A549 (cell line): ENCODE results near the gene USP6NL. TPM values are rescaled to one million over a fixed set of nuclear protein-coding genes. Genes with fewer than 3 reads are reported as not detected.

Experiments
- ATAC-seq, 2 experiments: fragments of 200-7000 bp in 1 of 2; fragments of >200 bp in 1 of 2; cut with Nextera tagmentation in 1 of 2; cut with Tn5 transposase in 1 of 2; 3 replicates each; pipeline versions ENCODE4 v1.8.0 to v1.9.1; 2018 to 2020; ENCODE audit warnings: mild to moderate bottlenecking in 1 of 2, moderate library complexity in 1 of 2
- CTCF ChIA-PET: fragments of 300-600 bp; sonication (Branson Sonifier 250); formaldehyde crosslinking; extraction: SDS; loops from one replicate; lab custom pipeline; 2021; ENCODE audit warnings: antibody characterized with exemption, inconsistent platforms; lab: Yijun Ruan, JAX
- POLR2A ChIA-PET: fragments of 350-600 bp; formaldehyde crosslinking; extraction: SDS; loops from one replicate; lab custom pipeline; 2021; ENCODE audit warnings: antibody characterized with exemption, inconsistent platforms; lab: Yijun Ruan, JAX
- DNase-seq, 2 experiments: peaks; one replicate each; pipeline versions ENCODE4 v3.0.0 to v3.0.0-alpha.2; 2011 to 2016; ENCODE audit warnings: low read depth in 1 of 2, low spot score in 1 of 2
- FAIRE-seq: peaks from 2 replicates; lab custom pipeline; 2011; peaks lifted over from hg19 to GRCh38; lab: Jason Lieb, UNC
- H3K27ac ChIP-seq, 2 experiments: fragments of >200 bp; sonication (Bioruptor Twin); formaldehyde crosslinking; 3 replicates each; pipeline ENCODE4 v1.5.1; 2016 to 2017
- H3K4me1 ChIP-seq: fragments of >200 bp; sonication (Bioruptor Twin); formaldehyde crosslinking; 3 replicates; pipeline ENCODE4 v1.6.1; 2016
- H3K4me2 ChIP-seq: fragments of >200 bp; sonication (Bioruptor Twin); formaldehyde crosslinking; 3 replicates; pipeline ENCODE4 v1.6.1; 2016
- H3K4me3 ChIP-seq: fragments of >200 bp; sonication (Bioruptor Twin); formaldehyde crosslinking; 3 replicates; pipeline ENCODE4 v1.5.1; 2016
- H3K9me3 ChIP-seq: fragments of >200 bp; sonication (Bioruptor Twin); formaldehyde crosslinking; 3 replicates; pipeline ENCODE4 v1.6.1; 2016
- BHLHE40 ChIP-seq: IDR thresholded peaks from 2 replicates; pipeline ENCODE4 v1.6.1; 2012; ENCODE audit warnings: low read depth, low read length, inconsistent platforms
- CBX8 ChIP-seq: fragments of 200-600 bp; sonication (generic); IDR thresholded peaks from 2 replicates; pipeline ENCODE4 v1.6.1; 2016
- CTCF ChIP-seq: fragments of >200 bp; sonication (Bioruptor Twin); formaldehyde crosslinking; IDR thresholded peaks from 3 replicates; pipeline ENCODE4 v1.5.1; 2016
- EHMT2 ChIP-seq: fragments of 200-600 bp; sonication (generic); IDR thresholded peaks from 2 replicates; pipeline ENCODE4 v1.6.1; 2016; ENCODE audit warnings: antibody characterized with exemption, low read depth, mild to moderate bottlenecking, moderate library complexity
- GATA3 ChIP-seq: IDR thresholded peaks from 2 replicates; pipeline ENCODE4 v1.6.1; 2012; ENCODE audit warnings: borderline replicate concordance
- HES2 ChIP-seq: fragments of >200 bp; sonication (Bioruptor Twin); formaldehyde crosslinking; IDR thresholded peaks from 2 replicates; pipeline ENCODE4 v1.6.1; 2016
- HEYL ChIP-seq: fragments of 250-450 bp; sonication (Bioruptor Pico); IDR thresholded peaks from 2 replicates; pipeline ENCODE4 v1.8.0; 2021; ENCODE audit warnings: mild to moderate bottlenecking, moderate library complexity
- JUN ChIP-seq, 2 experiments: fragments of >200 bp; sonication (Bioruptor Twin); formaldehyde crosslinking; IDR thresholded peaks; 2 replicates in 1 of 2; 3 replicates in 1 of 2; pipeline ENCODE4 v1.6.1; 2016 to 2017
- KDM1A ChIP-seq: fragments of 200-600 bp; sonication (generic); IDR thresholded peaks from 2 replicates; pipeline ENCODE4 v1.6.1; 2016; ENCODE audit warnings: low read depth, mild to moderate bottlenecking
- KDM5A ChIP-seq: fragments of 200-600 bp; sonication (generic); IDR thresholded peaks from 2 replicates; pipeline ENCODE4 v1.6.1; 2016; ENCODE audit warnings: antibody characterized with exemption, mild to moderate bottlenecking
- MAFK ChIP-seq: fragments of 450-650 bp; IDR thresholded peaks from 2 replicates; pipeline ENCODE4 v1.6.1; 2014; ENCODE audit not compliant: partially characterized antibody
- MAX ChIP-seq: IDR thresholded peaks from 2 replicates; pipeline ENCODE4 v1.6.1; 2012
- NFE2L2 ChIP-seq: fragments of 150-350 bp; conservative IDR thresholded peaks from 2 replicates; pipeline ENCODE4 v1.6.1; 2014; ENCODE audit warnings: low read length
- PBX3 ChIP-seq: IDR thresholded peaks from 2 replicates; pipeline ENCODE4 v1.6.1; 2012
- POLR2A ChIP-seq: IDR thresholded peaks from 2 replicates; pipeline ENCODE4 v1.6.1; 2012; ENCODE audit warnings: mild to moderate bottlenecking, low read length
- RAD21 ChIP-seq, 2 experiments: fragments of >200 bp in 1 of 2; sonication (Bioruptor Twin) in 1 of 2; formaldehyde crosslinking in 1 of 2; IDR thresholded peaks in 1 of 2; conservative IDR thresholded peaks in 1 of 2; 2 replicates in 1 of 2; 3 replicates in 1 of 2; pipeline ENCODE4 v1.6.1; 2012 to 2018; ENCODE audit warnings: inconsistent platforms in 1 of 2
- RCOR1 ChIP-seq: fragments of 150-350 bp; IDR thresholded peaks from 2 replicates; pipeline ENCODE4 v1.6.1; 2014; ENCODE audit warnings: antibody characterized with exemption, low read length, low read depth
- RFX5 ChIP-seq: fragments of 450-650 bp; IDR thresholded peaks from 2 replicates; pipeline ENCODE4 v1.7.1; 2014; ENCODE audit warnings: antibody characterized with exemption, mild to moderate bottlenecking, moderate library complexity
- SMC3 ChIP-seq: fragments of >200 bp; sonication (Bioruptor Twin); formaldehyde crosslinking; IDR thresholded peaks from 3 replicates; pipeline ENCODE4 v1.6.1; 2018; ENCODE audit warnings: inconsistent platforms
- SREBF2 ChIP-seq: fragments of 450-650 bp; IDR thresholded peaks from 2 replicates; pipeline ENCODE4 v1.6.1; 2014; ENCODE audit warnings: mild to moderate bottlenecking, moderate library complexity
- WGBS: methylation state at CpG from one replicate; pipeline ENCODE4 v1.1.6; 2017; ENCODE audit errors: missing lambda C conversion rate; 5-methylcytosine and 5-hydroxymethylcytosine counted together
- polyA plus RNA-seq, 4 experiments: library from polyadenylated mRNA; depleted of rRNA in 3 of 4; stranded (reverse); fragments of >200 nt; fragmentation: RNase III in 1 of 4; extraction: RNeasy Plus Mini Kit Qiagen cat#74134 plus additional on column Dnase treatment in 1 of 4; gene quantifications; 2 replicates in 3 of 4; 3 replicates in 1 of 4; pipeline ENCODE4 v1.2.3, GENCODE V29; 2011 to 2017

Gene USP6NL
- polyA plus RNA-seq, 2 of the 4 experiments (the other 2 are of a cell fraction) = 10.6 to 18.2 TPM

GRCh38 chr10:11425676-11426075 is 185.8 kb downstream of the USP6NL start:
- H3K4me3 ChIP-seq = no peak overlapping the region
- H3K9me3 ChIP-seq = peaks cover 3% of the 10 kb centered on the region; the same call in 1 of the 3 replicates
- CTCF ChIA-PET = interaction anchor here (1.8 to 3.8 kb wide), 2 partner anchors 30 to 332 kb away, joined by 4 to 23 read pairs; no protein-coding TSS in a partner anchor
- no peaks in the 10 kb centered on the region for H3K4me1 ChIP-seq
- ATAC-seq (no peak), DNase-seq (no peak), FAIRE-seq (no peak)
- H3K27ac ChIP-seq = no peak overlapping the region
- 43% methylated on average over 2 of the region's 2 CpGs for WGBS
- TF ChIP-seq CBX8 (no peak), RCOR1 (no peak), KDM5A (no peak), RFX5 (no peak), EHMT2 (no peak), MAX (no peak), KDM1A (no peak), BHLHE40 (no peak)
- TF ChIP-seq, all 56 proteins: peak for 0
- H3K4me2 ChIP-seq = no peak overlapping the region
- POLR2A ChIA-PET = no interaction called here

GRCh38 chr10:11425296-11425610 is 186.2 kb downstream of the USP6NL start:
- FAIRE-seq (no peak), DNase-seq (no peak), ATAC-seq (no peak)
- H3K9me3 ChIP-seq = peaks cover 3% of the 10 kb centered on the region; the same call in 1 of the 3 replicates
- H3K4me1 ChIP-seq = no peaks in the 10 kb centered on the region
- H3K4me3 ChIP-seq = no peak overlapping the region
- H3K27ac ChIP-seq = no peak overlapping the region
- no peak for TF ChIP-seq SREBF2
- no peak for TF ChIP-seq RAD21 (conservative IDR thresholded peaks at IDR 0.05 in 1 of 2, IDR thresholded peaks at IDR 0.05 in 1 of 2)
- no peak for TF ChIP-seq POLR2A
- ChIA-PET POLR2A (no interaction called here), CTCF (interaction anchor here (1.7 to 3.8 kb wide), 3 partner anchors 31 to 333 kb away, joined by 4 to 23 read pairs (median 6); no protein-coding TSS in a partner anchor)
- H3K4me2 ChIP-seq = no peak overlapping the region
- WGBS = 54% methylated on average over 3 of the region's 3 CpGs

DNA sequence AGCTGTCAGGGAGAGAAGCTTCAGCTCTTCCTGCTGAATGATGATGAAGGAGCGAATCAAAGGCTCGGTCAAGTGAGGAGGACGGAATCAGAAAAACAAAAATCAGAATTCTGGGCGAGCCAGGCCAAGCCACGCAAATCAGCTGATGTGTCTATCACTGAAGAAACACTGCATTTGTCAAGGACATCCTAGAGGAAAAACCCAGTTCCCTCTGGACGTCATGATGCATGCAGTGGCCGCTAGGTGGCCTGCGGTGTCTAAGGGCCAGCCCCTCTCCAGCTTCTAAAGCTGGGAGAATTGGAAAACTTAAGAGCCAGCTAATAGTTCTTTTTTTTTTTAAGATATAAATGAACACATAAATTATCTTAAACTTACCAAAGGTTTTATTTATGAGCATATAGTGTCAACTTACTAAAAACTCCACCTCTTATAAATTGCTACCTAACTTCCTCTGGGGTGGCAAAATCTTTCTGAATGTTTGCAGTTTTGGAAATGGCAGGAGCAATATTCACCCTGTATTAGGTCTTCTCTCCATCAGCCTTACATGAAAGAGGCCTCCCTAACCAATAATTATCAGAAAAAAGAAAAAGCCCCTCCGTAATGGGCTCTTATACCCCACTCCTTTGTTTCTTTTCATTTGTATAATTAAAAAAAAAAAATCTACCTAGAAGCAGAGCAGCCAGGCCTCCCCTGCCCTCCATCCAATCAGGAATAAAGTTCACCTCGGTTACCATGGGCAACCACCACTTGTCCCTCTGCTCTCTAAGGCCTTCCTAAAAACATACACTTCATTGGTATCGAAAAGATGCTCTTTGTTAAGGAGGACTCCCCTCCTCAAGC is 186.8 kb downstream of the USP6NL start:
- peak; percentile 92 to 98 for ATAC-seq
- no peak overlapping the region for H3K4me2 ChIP-seq
- no peak overlapping the region for H3K27ac ChIP-seq
- WGBS = 3% methylated on average over 11 of the region's 11 CpGs
- peak; percentile 54 to 74 for DNase-seq
- CTCF ChIA-PET = interaction anchor here (0.6 to 3.8 kb wide), 25 partner anchors 8 to 336 kb away, joined by 3 to 23 read pairs (median 4); no protein-coding TSS in a partner anchor
- POLR2A ChIA-PET = no interaction called here
- TF ChIP-seq CTCF = peak; percentile 74
- no peak for TF ChIP-seq JUN (IDR thresholded peaks at IDR 0.05)
- TF ChIP-seq RAD21 (conservative IDR thresholded peaks at IDR 0.05 in 1 of 2, IDR thresholded peaks at IDR 0.05 in 1 of 2) = peak; percentile 50 to 61; a peak in 4 of 5 replicates
- peak; percentile 62 for TF ChIP-seq SMC3
- TF ChIP-seq KDM1A = no peak
- no peaks in the 10 kb centered on the region for H3K4me1 ChIP-seq
- FAIRE-seq = no peak
- peaks cover 3% of the 10 kb centered on the region; the same call in 1 of the 3 replicates for H3K9me3 ChIP-seq
- H3K4me3 ChIP-seq = no peak overlapping the region

- Histone ChIP-seq H3K27ac (no peak overlapping the region), H3K4me1 (no peaks in the 10 kb centered on the region), H3K9me3 (peaks cover 5% of the 10 kb centered on the region; the same call in 1 of the 3 replicates), H3K4me3 (no peak overlapping the region), H3K4me2 (no peak overlapping the region)
- CTCF ChIA-PET = no interaction called here
- POLR2A ChIA-PET = no interaction called here
- FAIRE-seq (no peak), ATAC-seq (no peak), DNase-seq (no peak)
- no peak for TF ChIP-seq HES2
- TF ChIP-seq NFE2L2 = no peak
- TF ChIP-seq HEYL (CRISPR knock-in tag) = no peak
- no peak for TF ChIP-seq PBX3
- no peak for TF ChIP-seq GATA3
- peak; percentile 53 for TF ChIP-seq MAFK
- TF ChIP-seq KDM1A = no peak
- 38% methylated on average over 2 of the region's 2 CpGs for WGBS
Observed at GRCh38 chr10:11416974-11417373, 194.5 kb downstream of the USP6NL start.
